Esophagus muscularis mucosa (tissue), 4 donors: ENCODE measurements around the gene CFAP74.

Experiments
- CTCF ChIP-seq, 3 experiments: fragments of 200-600 bp in 2 of 3; fragments of 450-650 bp in 1 of 3; sonication (generic) in 2 of 3; IDR thresholded peaks; one replicate each; pipeline ENCODE4 v1.5.1; 2017 to 2019; ENCODE audit warnings: antibody characterized with exemption in 3 of 3, mild to moderate bottlenecking in 2 of 3, moderate library complexity in 1 of 3
- EP300 ChIP-seq: sonication (generic); formaldehyde crosslinking; IDR thresholded peaks from one replicate; pipeline ENCODE4 v1.6.1; 2017; ENCODE audit warnings: antibody characterized with exemption
- POLR2A ChIP-seq: fragments of 450-650 bp; IDR thresholded peaks from one replicate; pipeline ENCODE4 v1.6.1; 2017; ENCODE audit warnings: antibody characterized with exemption, moderate library complexity, mild to moderate bottlenecking, low read depth
- POLR2AphosphoS5 ChIP-seq, 2 donors: sonication (generic); formaldehyde crosslinking; IDR thresholded peaks; one replicate each; pipeline ENCODE4 v1.6.1; 2017; ENCODE audit warnings: antibody characterized with exemption in 2 of 2

DNA sequence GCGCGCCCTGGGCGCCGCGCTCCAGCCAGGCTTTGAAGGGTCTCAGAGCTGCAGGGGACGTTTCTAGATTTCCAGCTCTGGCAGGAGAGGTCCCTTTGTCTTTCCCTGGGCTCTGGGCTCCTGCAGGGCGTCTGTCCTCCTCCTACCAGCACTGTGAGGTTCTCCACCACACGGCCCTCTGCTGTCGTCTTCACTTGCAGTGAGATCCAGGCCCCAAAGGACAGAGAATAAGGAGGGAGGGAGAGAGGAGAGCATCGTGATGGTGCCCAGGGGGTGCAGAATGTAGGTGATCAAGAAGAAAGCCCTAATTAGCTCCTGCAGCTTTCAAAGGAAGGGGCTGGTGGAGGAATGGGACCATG, 108.5 kb downstream of the CFAP74 start:
- TF ChIP-seq CTCF (IDR thresholded peaks at IDR 0.05) (no peak), POLR2AphosphoS5 (IDR thresholded peaks at IDR 0.05) (no peak), POLR2A (no peak), EP300 (no peak)
